Choroid plexus epithelial cell (primary cell): Measurements from ENCODE around the gene ABCD1.
A peak's percentile ranks its signal among the peaks of the same experiment; 100 is the strongest.

ENCODE experiments used
- DNase-seq: peaks from one replicate; pipeline ENCODE4 v3.0.0-alpha.2; 2010; ENCODE audit warnings: low read depth
- H3K4me3 ChIP-seq: 2 replicates; pipeline ENCODE4 v1.5.1; 2011; ENCODE audit warnings: low read depth, mild to moderate bottlenecking, control low read depth, low read length, moderate library complexity
- CTCF ChIP-seq: conservative IDR thresholded peaks from 2 replicates; pipeline ENCODE4 v1.5.1; 2011; ENCODE audit warnings: low read depth, mild to moderate bottlenecking, control low read depth, inconsistent platforms, low read length, moderate library complexity

Gene ABCD1

DNA sequence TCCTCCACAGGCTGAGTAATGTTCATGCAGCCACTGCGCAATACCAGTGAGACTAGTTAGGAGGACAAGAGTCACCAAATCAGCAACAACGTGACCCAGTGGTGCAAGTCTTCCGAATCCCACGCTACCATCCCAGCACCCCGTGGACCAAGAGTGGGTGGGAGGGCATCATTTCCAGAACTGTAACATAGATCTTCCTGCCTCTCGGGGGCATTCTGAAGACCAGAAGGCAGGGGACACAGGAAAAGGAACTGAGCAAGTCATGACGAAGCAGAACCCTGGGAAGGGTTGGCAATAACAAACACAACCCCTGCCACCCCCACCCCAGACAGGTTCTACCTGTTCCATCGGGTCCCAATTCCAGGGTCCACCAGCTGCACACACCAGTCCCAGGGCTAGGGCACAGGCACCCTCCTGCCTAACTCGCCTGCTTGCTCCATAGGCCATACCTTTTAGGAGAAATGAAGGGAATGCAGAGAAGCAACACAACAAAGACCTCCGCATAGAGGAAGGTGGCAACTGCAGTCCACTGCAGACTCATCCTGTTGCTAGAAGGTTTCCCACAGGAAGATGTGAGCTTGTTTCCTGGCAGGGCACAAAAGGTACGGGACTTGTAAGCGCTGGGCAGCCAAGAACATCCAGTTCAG lies 1.8 kb upstream of the ABCD1 start:
- TF ChIP-seq CTCF, result no peak
- peak overlapping the region; percentile 66 for H3K4me3 ChIP-seq
- no peak for DNase-seq

GRCh38 chrX:153723351-153724251 lies 1.1 kb upstream of the ABCD1 start:
- DNase-seq, result peak; percentile 55
- H3K4me3 ChIP-seq, result peak overlapping the region; percentile 66
- TF ChIP-seq CTCF, result peak; percentile 53

- no peak for TF ChIP-seq CTCF
- DNase-seq, result no peak
- H3K4me3 ChIP-seq, result peak overlapping the region; percentile 51
Measured at GRCh38 chrX:153725039-153725831, 579 bp downstream of the ABCD1 start.

DNA sequence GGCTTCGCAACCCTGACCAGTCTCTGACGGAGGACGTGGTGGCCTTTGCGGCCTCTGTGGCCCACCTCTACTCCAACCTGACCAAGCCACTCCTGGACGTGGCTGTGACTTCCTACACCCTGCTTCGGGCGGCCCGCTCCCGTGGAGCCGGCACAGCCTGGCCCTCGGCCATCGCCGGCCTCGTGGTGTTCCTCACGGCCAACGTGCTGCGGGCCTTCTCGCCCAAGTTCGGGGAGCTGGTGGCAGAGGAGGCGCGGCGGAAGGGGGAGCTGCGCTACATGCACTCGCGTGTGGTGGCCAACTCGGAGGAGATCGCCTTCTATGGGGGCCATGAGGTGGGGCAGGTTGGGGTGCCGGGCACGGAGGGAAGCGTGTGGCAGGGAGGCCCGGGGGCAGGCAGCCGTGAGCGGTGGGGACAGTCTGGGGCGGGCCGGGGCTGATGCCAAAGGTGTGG lies 1.2 kb downstream of the ABCD1 start:
- no peak for DNase-seq
- H3K4me3 ChIP-seq, result no peak overlapping the region
- no peak for TF ChIP-seq CTCF

GRCh38 chrX:153726286-153727122 lies 1.8 kb downstream of the ABCD1 start:
- no peak for TF ChIP-seq CTCF
- DNase-seq, result peak; percentile 47
- H3K4me3 ChIP-seq, result peak overlapping the region; percentile 14
